ENCODE measurements around the gene SEH1L.
"Not testable (repeated sequence)": the region's sequence is repeated elsewhere in the genome, so short reads cannot be mapped to it uniquely, and the experiment has no call there.

Gene SEH1L

DNA sequence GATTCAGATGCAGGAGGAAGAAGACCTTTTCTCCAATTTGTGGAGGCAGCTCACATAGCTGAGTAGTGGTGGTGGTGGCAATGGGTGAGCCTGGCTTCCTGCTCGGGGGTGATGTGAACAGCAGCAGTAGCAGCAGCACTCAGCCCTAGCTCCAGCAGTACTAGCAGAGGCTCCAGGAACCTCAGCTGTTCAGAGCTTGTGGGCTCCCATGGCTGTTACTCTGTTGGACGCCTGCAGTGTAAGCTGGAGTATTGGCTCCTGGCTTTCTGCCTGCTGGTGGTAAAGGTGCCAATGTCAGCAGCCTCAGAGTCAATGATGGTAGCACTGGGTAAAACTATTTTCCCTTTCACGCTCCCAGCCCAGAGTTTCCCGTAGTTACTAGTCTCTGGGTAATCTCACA lies 3.1 kb upstream of the SEH1L start:
- no peak for DNase-seq (ENCODE audit: low spot score)

GRCh38 chr18:12946549-12947284 lies 1.1 kb upstream of the SEH1L start:
- peak; percentile 49 for DNase-seq (ENCODE audit: low spot score)

DNA sequence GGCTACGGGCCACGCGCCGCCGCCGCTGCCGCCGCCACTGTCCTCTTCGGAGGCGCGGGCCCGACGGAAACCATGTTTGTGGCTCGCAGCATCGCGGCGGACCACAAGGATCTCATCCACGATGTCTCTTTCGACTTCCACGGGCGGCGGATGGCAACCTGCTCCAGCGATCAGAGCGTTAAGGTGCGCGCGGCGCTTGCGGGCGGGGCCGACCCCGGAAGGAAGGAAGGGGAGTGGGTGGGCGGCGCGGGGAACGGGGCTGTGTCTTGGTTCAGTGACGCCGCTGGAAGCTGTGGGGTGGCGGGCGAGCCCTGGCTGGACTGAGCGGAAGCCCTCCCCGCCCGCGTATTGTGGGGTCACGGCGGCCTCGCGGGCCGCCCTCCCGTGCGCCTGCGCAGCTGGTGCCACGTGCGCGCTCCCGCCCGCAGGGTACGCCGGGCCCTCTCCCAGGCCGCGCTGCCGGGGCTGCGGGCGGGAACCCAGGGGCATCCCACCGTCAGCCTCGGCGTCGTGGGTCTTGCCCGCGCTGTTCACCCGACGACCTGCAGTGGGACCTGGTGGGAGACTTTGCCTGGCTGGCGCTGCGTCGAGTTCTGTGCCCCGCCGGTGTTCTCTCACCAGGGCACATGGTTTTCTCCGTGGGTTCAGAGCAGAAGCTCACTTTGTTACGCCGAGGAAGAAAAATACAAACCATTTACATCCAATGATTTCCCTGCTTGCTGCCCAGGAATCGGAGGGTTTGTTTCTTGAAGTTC lies 416 bp downstream of the SEH1L start:
- peak; percentile 89 for DNase-seq (ENCODE audit: low spot score)

DNA sequence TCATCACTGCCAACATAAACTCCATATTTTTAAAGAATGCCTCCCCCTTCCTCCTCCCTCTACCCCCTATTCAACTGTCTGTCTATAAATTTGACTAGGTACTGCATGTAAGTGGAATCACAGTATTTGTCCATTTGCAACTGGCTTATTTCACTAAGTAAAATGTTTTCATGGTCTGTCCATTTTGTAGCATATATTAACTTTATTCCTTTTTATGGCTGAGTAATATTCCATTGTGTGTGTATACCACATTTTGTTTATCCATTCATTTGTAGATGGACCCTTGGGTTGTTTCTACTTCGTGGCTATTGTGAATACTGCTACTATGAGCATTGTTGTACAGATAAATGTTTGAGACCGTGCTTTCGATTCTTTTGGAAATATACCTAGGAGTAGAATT lies 10.7 kb downstream of the SEH1L start:
- DNase-seq (ENCODE audit: low spot score): no peak

DNA sequence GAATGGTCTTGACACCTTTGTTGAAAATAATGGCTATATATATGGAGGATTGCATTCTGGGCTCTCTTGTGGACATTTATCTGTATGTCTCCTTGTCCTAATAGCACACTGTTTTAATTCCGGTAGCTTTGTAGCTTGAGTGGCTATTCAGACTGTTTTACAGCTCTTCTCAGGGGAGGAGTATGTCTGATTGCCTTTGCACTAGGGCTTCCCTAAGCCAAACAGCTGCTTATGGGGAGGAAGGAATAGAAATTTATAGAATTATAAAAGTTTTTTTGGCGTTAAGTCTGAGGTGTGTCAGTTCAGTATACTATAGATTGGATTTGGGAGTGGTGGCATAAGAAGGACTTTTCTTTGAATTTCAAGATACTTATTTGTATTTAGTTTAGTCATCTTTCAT lies 12.6 kb downstream of the SEH1L start:
- DNase-seq (ENCODE audit: low spot score): no peak

DNA sequence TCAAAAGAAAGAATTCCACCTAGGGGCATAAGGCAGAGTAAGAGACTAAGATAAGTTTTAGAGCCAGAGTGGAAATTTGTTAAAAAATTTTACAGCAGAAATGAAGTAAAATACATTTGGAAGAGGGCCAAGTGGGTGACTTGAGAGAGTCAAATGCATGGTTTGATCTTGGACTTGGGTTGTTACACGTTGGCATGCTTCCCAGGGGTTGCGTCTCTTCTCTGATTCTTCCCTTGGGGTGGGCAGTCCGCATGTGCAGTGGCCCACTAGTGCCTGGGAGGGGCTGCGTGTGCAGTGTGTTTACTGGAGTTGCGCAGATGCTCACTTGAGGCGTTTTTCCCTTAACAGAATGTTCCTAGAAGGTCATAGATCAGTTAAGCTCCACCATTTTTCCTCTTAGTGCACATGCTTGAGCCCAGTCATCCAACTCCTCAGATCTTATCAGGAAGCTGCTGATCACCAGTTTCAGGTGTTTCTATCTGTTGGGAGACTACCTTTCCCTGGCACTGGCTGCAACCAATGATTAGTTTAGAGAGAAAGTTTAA lies 13.1 kb downstream of the SEH1L start:
- DNase-seq (ENCODE audit: low spot score): no peak

GRCh38 chr18:12963069-12963468 lies 15.3 kb downstream of the SEH1L start:
- DNase-seq (ENCODE audit: low spot score): no peak

GRCh38 chr18:12968115-12968514 lies 20.3 kb downstream of the SEH1L start:
- DNase-seq (ENCODE audit: low spot score): no peak

GRCh38 chr18:12968619-12969018 lies 20.8 kb downstream of the SEH1L start:
- no peak for DNase-seq (ENCODE audit: low spot score)

DNA sequence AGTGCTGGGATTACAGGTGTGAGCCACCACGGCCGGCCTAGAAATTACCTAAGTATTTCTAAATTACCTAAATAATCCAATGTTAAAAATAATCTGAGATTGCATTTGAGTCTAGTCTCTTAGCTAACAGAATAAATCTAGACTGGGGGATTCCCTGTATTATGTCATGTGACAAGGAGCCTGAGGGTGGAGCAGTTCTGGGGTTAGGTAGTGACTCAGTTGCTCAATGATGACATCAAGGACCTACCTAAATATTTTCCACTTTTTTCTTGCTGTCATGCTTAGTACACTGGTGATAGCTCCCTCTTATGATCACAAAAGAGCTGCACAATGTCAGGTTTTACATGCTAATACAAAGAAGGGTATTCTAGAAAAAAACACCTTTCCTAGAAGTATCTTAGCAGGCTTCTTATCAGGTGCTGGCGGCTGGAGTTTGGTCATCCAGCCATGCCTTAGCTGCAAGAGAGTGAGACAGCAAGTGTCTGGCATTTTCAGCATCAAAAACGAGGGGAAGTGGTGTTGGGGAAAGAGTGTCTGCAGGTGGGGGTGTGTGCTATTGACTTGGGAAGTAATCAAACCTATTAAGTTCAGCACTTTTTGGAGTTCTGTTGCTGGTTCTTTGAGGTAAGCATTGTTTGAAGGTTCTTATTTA lies 25.9 kb downstream of the SEH1L start:
- no peak for DNase-seq (ENCODE audit: low spot score)

DNA sequence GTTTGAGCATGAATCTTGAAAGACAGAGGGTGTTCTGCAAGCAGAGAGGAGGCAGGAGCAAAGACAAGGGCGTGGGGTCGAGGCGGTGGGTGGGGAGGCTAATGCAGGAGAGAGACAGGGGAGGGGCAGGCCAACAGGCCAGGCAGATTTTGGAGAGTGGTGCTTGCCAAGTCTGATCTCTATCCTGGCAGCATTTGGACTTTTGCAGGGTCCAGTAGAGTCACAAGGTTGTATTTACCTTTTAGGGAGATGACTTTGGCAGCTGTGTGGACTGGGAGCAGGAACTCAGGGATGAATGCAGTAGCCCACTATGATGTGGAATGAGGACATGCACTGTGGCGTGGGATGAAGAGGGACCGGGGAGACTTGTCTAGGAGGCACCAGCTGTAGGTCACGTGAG lies 27.7 kb downstream of the SEH1L start:
- no peak for DNase-seq (ENCODE audit: low spot score)

GRCh38 chr18:12976305-12976704 lies 28.5 kb downstream of the SEH1L start:
- no peak for DNase-seq (ENCODE audit: low spot score)

DNA sequence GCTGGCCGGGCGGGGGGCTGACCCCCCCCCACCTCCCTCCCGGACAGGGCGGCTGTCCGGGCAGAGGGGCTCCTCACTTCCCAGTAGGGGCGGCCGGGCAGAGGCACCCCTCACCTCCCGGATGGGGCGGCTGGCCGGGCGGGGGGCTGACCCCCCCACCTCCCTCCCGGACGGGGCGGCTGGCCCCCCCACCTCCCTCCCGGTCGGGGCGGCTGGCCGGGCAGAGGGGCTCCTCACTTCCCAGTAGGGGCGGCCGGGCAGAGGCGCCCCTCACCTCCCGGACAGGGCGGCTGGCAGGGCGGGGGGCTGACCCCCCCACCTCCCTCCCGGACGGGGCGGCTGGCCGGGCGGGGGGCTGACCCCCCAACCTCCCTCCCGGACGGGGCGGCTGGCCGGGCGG lies 32.3 kb downstream of the SEH1L start:
- not testable (repeated sequence) for DNase-seq (ENCODE audit: low spot score)

- no peak for DNase-seq (ENCODE audit: low spot score)
Observed at GRCh38 chr18:12989397-12990122, 41.7 kb downstream of the SEH1L start.

- DNase-seq (ENCODE audit: low spot score): no peak
Observed at GRCh38 chr18:12990123-12990475, 42.3 kb downstream of the SEH1L start.

GRCh38 chr18:12990641-12990966 lies 42.8 kb downstream of the SEH1L start:
- no peak for DNase-seq (ENCODE audit: low spot score)

DNA sequence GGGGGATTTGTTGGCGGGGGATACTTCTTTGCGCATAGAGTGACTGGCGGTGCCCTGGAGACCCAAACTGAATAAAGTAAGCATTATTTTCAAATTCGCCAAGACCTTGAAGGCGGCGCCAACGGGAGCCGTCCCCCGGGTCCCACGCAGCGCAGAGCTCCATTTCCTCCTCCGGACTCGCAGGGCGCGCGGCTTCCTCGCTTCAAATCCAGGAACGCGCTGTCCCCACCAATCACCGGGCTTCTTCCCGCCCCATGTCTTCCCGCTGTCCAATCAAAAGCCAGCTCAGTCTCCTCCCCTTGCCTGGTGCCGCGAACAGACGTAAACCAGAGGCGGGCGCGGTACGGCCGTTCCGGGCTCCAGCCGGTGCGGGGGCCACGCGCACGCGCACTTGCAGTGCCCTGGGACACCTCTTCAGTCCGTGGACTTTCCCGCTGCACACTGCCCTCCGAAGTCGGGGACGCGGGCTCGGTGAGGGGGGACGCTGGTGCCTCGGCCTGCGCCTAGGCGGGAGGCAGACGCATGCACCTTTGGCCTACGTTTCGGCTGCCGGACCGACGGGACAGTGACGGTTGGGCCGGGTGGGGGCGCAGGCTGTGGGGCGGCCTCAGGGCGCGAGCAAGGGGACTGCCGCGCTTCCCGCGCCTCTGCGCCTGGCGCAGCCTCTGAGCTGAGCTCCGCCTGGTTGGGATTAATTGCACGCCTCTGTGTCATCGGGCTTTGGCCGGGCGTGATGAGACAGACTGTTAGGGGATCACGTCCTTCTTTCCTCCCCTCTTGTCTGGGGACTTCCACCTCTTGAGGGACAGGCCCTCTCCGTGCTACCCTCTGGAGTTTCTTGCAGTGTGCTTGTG lies 43.4 kb downstream of the SEH1L start, which contains the start of gene CEP192:
CEP192 (plus strand) TSS at position 396 of the 854 bp plus-strand sequence. CDS start 8,063 bp downstream, outside the sequence.
- DNase-seq (ENCODE audit: low spot score): peak; percentile 96

- no peak for DNase-seq (ENCODE audit: low spot score)
Observed at GRCh38 chr18:12991821-12992179, 44.0 kb downstream of the SEH1L start.

DNA sequence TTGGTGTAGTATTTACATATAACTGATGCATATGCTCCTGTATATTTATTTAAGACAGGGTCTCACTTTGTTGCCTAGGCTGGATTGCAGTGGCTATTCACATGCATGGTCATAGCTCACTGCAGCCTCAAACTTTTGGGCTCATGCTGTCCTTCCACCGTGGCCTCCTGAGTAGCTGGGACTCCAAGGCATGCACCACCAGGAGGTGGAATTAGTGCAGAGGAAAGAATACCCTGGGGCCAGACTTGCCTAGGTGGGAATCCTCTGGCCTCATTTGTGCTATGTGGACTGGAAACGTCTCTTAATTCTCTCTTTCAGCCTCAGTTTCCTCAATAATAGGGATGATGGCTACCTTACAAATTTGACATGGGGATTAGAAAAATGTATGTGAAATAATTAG lies 45.6 kb downstream of the SEH1L start:
- DNase-seq (ENCODE audit: low spot score): no peak

- no peak for DNase-seq (ENCODE audit: low spot score)
Observed at GRCh38 chr18:12995424-12995823, 47.6 kb downstream of the SEH1L start.

GRCh38 chr18:12995952-12996477 lies 48.2 kb downstream of the SEH1L start:
- no peak for DNase-seq (ENCODE audit: low spot score)
